K562 (cell line): ENCODE data around the gene GIPR. TPM values are rescaled to one million over a fixed set of nuclear protein-coding genes. Genes with fewer than 3 reads are reported as not detected.
A peak's percentile ranks its signal among the peaks of the same experiment; 100 is the strongest.

Experiments
- CREM ChIP-seq: IDR thresholded peaks from 2 replicates; pipeline ENCODE4 v1.6.1; 2014; ENCODE audit warnings: antibody characterized with exemption, low read depth
- CSDE1 ChIP-seq, 2 experiments: fragments of 450-650 bp; IDR thresholded peaks; 2 replicates each; pipeline ENCODE4 v1.6.1; 2016; ENCODE audit warnings: mild to moderate bottlenecking in 1 of 2
- EGR1 ChIP-seq: fragments of 450-650 bp; conservative IDR thresholded peaks from 2 replicates; pipeline ENCODE4 v1.6.1; 2017; ENCODE audit warnings: mild to moderate bottlenecking
- HNRNPL ChIP-seq: fragments of 200-400 bp; formaldehyde crosslinking; IDR thresholded peaks from 2 replicates; pipeline ENCODE4 v1.6.1; 2017; ENCODE audit warnings: low read depth, mild to moderate bottlenecking, low read length
- HOXB6 ChIP-seq: fragments of 250-450 bp; sonication (Bioruptor Pico); IDR thresholded peaks from 2 replicates; pipeline ENCODE4 v1.5.1; 2022; ENCODE audit warnings: mild to moderate bottlenecking, borderline replicate concordance
- NCOR1 ChIP-seq: fragments of 450-650 bp; IDR thresholded peaks from 2 replicates; pipeline ENCODE4 v1.6.1; 2016; ENCODE audit warnings: mild to moderate bottlenecking, moderate library complexity
- NONO ChIP-seq, 2 experiments: fragments of 200-400 bp in 1 of 2; fragments of 450-650 bp in 1 of 2; formaldehyde crosslinking in 1 of 2; IDR thresholded peaks; 2 replicates each; pipeline ENCODE4 v1.6.1; 2017; ENCODE audit warnings: low read depth in 2 of 2, mild to moderate bottlenecking in 2 of 2, moderate library complexity in 2 of 2, low read length in 1 of 2
- PHF8 ChIP-seq: fragments of 200-600 bp; sonication (generic); IDR thresholded peaks from 2 replicates; pipeline ENCODE4 v1.6.1; 2012; ENCODE audit warnings: mixed run types, mild to moderate bottlenecking, inconsistent platforms, low read length, moderate library complexity, borderline replicate concordance
- TRIM24 ChIP-seq, 2 experiments: fragments of 450-650 bp; IDR thresholded peaks; 2 replicates each; pipeline ENCODE4 v1.6.1; 2016
- ZNF583 ChIP-seq: fragments of 250-450 bp; sonication (Bioruptor Pico); IDR thresholded peaks from 2 replicates; pipeline ENCODE4 v1.4.0; 2020
- polyA plus RNA-seq, 8 experiments: library from polyadenylated mRNA; depleted of rRNA in 4 of 8; stranded (reverse) in 5 of 8; unstranded in 3 of 8; fragments of >200 nt; fragmentation: Nextera tagmentation in 2 of 8; fragmentation: Illumina TruSeq in 1 of 8; extraction: Ambion mirVana in 2 of 8; extraction: Trizol in 1 of 8; gene quantifications; 2 replicates each; pipeline versions ENCODE4 v1.2.1 to v1.2.3, GENCODE V29; 2011 to 2014; ENCODE audit warnings: inconsistent platforms in 1 of 8, missing spikeins in 1 of 8
- total RNA-seq, 7 experiments: library from RNA; depleted of rRNA in 6 of 7; stranded (reverse); fragments of >200 nt in 6 of 7; fragmentation: Illumina TruSeq in 2 of 7; extraction: Trizol in 2 of 7; gene quantifications; 2 replicates each; pipeline versions ENCODE4 v1.2.1 to v1.2.3, GENCODE V29; 2011 to 2021; ENCODE audit warnings: low replicate concordance in 1 of 7
- TF ChIP-seq, protein P1 (sequence below): fragments of 250-450 bp; sonication (Bioruptor Pico); IDR thresholded peaks from 2 replicates; pipeline ENCODE4 v1.4.0; 2020; ENCODE audit warnings: mild to moderate bottlenecking, moderate library complexity, borderline replicate concordance

Gene GIPR
- total and polyA plus RNA-seq, 9 of the 15 experiments (the other 6 are each of a cell fraction or from before 2014, with no cell fraction given), result 2.2 to 26.8 (median 12.7) TPM

DNA sequence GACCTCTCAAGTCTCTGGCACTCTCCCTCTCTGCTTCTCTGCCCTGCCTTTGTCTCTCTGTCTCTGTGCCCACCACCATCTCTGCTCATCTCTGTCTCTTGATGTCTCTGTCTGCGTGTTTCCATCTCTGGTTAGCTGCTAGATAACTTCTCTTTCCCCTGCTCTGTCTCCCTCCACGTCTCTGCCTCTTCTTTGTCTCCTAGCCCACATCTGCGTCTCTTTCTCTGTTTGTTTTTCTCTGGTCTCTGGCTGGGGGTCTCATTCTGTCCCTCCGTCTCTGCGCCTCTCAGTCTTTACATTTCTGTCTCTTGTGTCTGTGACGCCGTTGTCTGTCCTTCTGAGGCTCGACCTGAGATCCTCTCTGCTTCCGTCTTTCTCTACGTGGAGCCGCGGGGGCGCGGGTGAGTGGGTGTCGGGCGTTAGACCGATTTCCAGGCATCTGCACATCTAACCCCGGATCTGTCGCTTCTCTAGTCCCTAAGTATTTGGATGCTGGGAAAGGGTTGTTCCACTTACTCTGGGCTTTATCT, 386 bp downstream of the GIPR start (continued):
- TF ChIP-seq NCOR1 (no peak), TRIM24 (IDR thresholded peaks at IDR 0.05) (no peak), PHF8 (no peak), NONO (IDR thresholded peaks at IDR 0.05; ENCODE audit: low read depth in 2 of 2, low read length in 1 of 2) (no peak), ZNF583 (CRISPR knock-in tag) (no peak), CREM (peak; percentile 69; the same call in 1 of the 2 replicates), EGR1 (peak; percentile 97), HOXB6 (CRISPR knock-in tag) (no peak), CSDE1 (IDR thresholded peaks at IDR 0.05) (0 out of 4 replicates have a peak, but pooled peaks of 1 of the 2 experiments have one; percentile 74), HNRNPL (no peak)
- TF ChIP-seq, protein P1, sequence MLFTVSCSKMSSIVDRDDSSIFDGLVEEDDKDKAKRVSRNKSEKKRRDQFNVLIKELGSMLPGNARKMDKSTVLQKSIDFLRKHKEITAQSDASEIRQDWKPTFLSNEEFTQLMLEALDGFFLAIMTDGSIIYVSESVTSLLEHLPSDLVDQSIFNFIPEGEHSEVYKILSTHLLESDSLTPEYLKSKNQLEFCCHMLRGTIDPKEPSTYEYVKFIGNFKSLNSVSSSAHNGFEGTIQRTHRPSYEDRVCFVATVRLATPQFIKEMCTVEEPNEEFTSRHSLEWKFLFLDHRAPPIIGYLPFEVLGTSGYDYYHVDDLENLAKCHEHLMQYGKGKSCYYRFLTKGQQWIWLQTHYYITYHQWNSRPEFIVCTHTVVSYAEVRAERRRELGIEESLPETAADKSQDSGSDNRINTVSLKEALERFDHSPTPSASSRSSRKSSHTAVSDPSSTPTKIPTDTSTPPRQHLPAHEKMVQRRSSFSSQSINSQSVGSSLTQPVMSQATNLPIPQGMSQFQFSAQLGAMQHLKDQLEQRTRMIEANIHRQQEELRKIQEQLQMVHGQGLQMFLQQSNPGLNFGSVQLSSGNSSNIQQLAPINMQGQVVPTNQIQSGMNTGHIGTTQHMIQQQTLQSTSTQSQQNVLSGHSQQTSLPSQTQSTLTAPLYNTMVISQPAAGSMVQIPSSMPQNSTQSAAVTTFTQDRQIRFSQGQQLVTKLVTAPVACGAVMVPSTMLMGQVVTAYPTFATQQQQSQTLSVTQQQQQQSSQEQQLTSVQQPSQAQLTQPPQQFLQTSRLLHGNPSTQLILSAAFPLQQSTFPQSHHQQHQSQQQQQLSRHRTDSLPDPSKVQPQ, result no peak
- TF ChIP-seq, all 486 proteins: peak for 59
